Stimulated activated CD4-positive, alpha-beta T cell treated with anti-CD3 and anti-CD28 coated beads, Interleukin-4, amount 100 ng/mL, for 24 hours (primary cell): ENCODE measurements around the gene CAPN11.

Experiments used
- DNase-seq: peaks from one replicate; pipeline ENCODE4 v3.0.0-alpha.2; 2020

Gene CAPN11

DNA sequence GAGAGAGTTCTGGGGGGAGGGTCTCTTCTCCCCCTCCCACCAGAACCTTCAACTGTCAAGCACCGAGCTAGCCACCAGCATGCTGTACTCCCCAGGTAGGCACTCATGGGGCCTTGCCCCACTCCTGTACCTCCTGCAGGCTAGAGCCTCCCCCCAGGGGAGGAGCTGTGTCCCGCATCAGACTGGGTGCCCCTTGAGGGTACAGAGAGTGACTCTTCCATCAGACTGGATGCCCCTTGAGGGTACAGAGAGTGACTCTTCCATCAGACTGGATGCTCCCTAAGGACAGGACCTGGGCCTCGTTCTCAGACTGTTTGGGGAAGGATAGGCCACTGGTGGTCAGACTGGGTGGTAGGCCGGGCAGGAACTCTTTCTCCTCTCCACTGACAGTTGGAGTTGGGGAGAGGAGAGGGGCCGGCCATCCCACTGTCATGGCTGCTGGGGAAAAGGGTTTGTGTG lies at the start of gene CAPN11:
Gene CAPN11 (plus strand): TSS at position 51 of the 459 bp plus-strand sequence. CDS start 29 bp downstream, at position 80.
- no peak for DNase-seq

DNA sequence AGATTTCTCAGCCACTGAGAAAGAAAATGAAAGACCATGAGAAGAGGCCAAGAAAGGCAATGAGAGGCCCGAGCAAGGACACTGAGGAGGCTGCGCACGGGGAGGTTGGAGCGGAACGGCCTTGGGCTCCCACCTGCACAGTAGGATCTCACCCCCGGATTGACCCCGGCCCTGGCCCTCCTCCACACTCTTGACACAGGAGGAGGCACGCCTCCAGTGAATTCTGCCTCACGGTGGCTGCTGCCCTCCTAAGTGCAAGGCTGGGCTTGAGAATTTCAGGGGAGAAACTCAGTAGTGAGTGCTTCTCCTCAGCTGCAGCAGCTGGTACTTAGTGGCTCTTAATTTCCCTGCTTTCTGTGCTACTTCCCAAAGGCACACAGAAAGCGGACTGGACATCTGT lies 49.4 kb upstream of the CAPN11 start:
- DNase-seq, result no peak

DNA sequence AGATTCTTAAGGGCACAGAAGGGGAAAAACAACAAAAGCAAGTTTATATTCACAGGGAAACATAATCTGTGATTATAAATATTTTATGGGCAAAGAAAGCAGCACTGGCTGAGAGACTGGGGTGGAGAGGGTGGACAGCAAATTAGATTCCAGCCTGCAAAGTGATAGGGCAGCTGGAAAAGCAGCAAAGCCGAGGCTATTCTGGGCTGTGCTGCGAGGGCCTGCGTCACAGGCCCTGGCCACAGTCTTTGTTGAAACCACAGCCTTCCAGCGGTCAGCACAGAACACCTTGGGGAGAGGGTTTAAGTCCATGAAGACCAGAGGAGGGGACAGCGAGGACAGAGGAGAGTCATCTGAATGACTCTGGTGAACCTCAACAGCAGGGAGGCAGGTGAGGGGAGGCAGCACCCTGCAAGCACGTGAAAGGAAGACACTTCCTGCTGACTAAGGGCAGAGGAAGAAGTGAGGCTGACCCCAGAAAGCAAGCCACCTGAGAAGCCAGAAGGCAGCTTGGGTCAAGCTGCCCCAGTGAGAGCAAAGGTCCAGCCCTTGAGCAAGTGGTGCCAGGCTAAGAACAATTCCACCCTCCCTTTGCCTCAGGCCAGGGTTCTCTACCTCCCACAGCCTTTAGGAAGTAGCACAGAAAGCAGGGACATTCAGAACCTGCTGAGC lies 48.5 kb upstream of the CAPN11 start:
- DNase-seq, result no peak

DNA sequence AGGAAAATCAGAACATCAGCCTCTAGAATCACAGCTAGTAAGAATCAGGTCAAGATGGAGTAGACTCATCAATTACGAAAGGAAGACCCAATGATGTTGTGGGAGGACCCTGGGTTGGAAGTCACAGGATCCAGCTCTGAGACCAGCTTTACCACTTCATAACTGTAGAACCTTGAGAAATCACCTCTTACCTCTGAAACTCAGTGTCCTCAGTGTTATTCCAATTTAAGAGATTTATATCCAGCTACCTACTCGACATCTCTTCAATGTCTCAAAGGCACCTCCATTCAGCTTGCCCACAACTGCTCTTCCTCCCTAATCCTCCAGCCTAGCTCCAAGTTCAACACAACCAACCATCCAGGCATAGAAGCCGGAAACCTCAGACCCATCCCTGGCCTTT lies 47.7 kb upstream of the CAPN11 start:
- no peak for DNase-seq

DNA sequence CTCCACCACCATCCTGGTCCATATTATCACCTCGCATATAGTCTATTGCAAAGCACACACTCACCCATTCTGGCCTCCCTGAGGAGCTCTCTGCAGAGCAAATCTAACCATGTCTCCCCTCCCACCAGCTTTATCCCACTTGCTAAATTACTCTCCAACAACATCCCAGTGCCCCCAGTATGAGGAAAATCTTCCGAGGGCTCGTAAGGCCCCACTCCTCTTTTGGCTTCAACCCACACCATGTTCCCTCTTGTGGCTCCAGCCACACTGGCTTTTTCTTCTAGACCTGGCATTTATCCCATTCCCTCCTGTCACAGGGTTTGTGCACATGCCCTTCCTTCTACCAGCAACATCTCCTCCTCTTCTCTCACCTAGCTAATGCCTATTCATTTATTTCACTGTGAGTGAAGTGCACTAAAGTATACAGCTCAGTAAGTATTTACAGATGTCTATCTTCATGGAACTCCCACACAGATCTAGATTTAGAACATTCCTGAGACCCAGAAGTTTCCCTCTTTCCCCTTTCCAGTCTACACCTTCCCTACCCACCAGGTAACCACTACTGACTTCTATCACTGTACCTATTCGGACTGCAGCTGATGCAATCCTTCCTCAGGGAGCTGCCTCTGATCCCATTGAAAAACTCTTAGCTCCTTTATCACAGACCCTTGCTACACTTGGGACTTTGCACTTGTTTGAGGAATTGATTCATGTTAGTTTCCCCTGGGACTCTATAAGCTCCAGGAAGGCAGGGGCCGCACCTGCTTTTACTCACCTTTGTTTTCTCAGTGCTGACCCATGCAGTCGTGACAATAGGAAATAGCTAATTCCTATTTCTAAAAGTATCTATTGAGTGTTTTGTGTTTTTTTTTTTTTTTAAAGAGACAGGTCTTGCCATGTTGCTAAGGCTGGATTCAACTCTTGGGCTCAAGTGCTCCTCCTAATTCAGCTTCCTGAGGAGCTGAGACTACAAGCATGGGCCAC lies 46.9 kb upstream of the CAPN11 start:
- DNase-seq, result no peak

DNA sequence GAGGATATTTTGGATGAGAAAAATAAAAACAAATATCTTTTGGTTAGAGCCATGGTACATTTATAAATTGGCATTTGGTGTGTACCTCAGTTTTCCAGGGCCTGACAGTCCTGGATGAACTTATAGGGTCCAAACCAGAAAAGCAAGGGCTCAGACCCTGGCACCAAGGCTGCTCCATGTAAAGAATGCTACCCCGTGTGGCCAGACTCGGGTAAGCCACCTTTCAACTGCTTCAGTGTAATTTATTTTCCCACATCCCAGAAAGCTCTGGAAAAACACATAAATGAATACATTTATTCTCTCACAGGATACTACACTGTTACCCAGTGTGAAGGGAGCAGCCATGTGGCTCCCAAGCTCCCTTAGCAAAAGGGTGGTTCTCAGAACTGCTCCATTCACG lies 45.2 kb upstream of the CAPN11 start:
- no peak for DNase-seq

DNA sequence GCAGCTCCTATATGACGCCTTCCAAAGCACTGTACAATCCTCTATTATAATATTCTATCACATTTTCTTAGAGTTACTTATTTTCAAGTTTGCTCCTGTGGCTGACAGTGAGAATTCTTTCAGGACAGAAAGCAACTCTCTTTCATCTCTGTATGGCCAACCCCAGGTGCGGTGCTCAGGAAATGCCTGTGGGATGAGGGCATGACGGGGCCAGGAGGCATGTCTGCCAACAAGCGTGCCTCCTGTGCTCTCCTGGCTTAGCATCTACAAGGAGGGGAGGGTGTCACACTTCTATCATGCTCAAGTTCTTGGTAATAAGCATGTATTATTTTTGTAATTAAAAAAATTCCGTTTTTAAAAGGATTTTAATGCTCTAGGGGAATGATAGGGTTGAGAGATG lies 42.8 kb upstream of the CAPN11 start:
- DNase-seq, result no peak

DNA sequence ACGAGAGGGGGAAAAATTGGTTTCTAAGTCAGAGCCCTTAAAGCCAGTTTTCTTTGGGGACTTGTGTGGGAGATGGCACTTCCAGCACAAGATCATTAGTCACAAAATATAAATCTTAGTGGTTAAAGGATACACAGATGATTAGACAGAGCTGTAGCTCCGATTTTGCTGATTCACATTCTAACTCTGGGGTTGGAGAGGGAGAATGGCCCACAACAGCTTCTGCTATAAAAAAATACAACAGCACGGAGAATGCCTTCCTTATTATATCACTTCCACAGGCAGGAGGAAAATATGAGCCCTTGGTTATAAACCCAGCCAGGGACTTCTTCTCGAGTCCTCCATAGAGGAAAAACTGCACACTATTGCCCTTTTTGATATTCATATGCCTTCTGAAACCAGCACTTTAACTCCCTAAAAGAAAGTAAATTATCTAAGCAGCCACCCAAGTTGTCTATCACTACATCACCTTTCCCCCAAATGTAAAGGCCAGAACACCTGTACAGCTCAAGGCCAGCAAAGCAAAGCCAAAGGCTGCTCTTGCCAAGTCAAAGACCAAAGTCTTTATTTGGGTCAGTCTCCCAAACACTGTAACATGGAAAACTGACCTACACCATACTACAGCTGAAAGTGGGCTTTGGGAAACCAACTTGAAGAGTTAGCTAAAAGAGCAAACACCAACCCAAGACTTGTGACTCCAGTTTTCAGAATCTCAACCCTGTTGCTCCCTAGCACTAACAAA lies 41.8 kb upstream of the CAPN11 start:
- no peak for DNase-seq

DNA sequence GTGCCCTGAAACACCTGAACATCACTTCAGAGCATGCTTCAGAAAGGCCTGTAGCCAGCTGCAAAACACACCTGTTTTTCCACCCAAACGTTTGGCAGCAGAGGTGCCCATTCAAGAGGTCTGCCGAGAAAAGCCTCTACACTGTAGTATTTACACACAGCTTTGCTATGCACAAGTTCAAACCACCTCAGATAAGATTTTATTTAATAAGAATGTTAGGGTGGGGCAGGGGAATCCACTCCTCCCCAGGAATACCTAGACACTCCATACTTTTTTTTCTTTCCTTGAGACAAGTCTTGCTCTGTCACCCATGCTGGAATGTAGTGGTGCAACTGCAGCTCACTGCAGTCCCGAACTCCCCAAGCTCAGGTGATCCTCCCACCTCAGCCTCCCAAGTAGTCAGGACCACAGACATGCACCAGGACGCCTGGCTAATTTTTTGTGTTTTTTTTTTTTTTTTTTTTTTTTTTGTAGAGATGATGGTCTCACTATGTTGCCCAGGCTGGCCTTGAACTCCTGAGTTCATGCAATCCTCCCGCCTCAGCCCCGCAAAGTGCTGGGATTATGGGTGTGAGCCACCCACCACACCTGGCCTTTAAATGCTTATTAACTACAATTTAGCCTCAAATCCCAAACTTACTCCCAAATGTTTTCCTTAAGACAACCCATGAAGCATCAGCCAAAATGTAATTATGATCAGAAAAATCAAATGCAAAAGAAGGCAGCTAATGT lies 41.1 kb upstream of the CAPN11 start:
- DNase-seq, result no peak

DNA sequence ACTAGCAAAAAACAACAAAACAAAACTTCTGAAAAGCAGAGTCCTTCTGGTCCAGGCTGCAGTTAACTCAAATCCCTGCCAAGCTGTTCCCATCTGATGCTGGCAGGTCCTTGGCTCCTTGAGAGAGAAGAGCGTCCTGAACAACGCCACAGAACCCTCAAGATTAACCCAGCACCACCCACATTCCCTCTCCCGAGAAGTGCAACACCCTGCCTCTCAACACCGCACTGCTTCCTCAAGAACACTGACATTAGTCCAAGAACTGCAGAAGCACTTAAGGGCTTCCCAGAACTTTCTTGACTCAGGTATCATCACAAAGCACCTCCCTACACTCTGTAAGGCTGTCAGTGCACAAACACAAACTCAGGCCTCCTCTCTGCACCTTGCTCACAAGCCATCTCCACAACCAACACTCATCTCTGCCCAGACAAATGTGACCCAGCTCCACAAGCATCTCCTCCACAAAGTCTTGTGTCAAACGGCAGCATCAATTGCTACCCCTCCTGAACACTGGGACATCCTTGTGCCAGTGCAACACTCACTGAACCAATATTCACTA lies 38.8 kb upstream of the CAPN11 start:
- DNase-seq, result no peak

DNA sequence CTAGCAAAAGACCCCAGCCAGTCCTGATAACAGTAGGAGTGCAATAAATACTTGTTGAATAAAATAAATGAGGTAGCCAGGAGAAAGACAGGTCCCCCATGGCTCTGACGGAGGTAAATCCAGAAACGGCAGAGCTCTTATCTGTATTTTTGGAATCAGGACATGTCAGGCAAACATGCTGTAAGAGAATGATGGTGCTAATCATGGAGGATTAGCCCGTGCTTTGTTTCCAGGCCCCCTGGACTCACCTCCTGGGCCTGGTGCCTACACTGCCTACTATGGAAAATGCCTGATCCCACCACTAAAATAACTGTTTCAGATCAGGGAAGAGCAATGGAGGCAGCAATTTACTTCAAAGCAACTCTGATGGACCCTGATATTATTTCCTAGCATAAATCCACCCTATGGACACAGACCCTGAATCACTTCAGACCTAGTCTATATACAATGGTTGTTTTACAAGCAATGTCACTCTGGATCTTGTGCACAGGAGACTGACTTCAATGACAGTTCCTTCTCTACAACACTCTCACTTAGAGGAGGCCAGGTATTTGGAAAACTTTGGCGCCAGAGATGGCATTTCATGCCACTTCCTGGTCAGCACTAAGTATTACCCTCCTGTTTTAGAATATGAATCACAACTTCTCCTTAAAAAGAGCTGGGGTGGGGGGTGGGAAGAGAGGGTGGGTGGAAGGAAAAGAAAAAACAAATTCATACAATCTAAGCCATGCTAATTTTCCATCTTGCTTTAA lies 37.8 kb upstream of the CAPN11 start:
- DNase-seq, result no peak

DNA sequence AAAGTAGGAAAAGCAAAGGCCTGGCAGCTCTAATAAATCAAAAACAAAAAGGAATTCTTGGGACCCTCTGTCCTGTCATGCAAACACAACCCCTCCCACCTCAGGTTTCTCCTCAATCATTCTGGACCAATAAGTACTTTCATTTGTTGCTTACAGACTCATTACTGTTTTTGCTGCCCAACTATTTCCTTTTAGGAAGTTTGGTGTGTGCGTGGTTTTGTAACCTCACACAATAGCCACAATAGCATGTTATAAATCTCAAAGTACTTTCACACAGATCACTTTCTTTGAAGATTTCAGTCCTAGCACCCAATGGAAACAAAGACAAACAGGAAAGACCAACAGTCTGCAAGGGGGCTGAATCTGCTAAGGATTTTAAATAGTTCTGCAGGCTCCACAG lies 35.8 kb upstream of the CAPN11 start:
- DNase-seq, result no peak

DNA sequence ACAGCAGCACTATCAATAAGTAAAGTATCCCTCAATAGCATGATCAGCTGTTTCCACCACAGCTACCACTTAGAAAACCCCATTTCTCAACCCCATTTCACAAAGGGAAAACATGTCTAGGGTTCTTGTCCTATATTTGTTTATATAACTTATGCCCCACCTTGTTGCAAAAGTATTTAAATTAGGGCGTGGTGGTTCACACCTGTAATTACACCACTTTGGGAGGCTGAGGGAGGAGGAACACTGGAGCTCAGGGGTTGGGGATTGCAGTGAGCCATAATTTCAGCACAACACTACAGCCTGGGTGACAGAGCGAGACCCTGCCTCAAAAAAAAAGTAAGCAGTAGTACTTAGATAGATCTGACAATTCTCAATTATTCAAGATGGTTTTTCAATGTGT lies 35.1 kb upstream of the CAPN11 start:
- DNase-seq, result no peak

DNA sequence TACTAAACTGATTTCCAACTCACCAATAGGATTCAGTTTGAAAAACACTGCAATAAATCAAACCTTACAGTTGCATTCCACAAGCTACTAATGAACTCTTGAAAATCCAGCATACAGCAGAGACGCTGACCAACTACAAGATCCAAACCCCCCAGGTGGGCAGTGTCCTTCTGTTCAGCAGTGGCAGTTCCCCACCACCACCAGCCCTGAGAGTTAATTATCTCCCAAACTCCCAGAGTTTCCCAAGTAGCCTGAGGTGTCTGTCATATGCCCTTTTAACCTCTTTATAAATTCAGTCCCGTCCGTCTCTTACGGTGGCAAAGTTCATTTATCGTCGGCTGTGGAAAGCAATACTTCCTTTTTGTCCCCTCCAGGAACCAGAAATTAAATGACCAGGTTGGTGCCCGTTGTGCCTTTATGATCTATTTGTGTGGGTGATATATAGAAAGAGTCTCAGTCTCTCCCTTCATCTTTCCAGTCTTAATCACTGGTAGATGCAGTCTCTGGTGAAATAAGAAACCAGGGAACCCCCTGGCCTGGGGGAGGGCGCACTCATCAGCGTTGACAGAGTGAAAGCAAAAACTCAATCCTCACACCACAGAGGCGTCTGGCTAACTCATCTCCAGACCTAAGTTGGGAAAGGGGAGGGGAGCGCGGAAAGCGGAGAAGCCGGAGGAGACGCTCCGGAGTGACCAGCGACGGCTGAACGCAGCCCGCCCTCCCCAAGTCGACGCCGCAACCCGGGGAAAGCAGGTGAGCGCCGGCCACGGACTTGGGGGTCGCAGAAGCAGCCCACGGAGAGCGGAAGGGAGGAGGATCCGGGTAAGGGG lies 32.1 kb upstream of the CAPN11 start:
- DNase-seq, result peak; percentile 91

DNA sequence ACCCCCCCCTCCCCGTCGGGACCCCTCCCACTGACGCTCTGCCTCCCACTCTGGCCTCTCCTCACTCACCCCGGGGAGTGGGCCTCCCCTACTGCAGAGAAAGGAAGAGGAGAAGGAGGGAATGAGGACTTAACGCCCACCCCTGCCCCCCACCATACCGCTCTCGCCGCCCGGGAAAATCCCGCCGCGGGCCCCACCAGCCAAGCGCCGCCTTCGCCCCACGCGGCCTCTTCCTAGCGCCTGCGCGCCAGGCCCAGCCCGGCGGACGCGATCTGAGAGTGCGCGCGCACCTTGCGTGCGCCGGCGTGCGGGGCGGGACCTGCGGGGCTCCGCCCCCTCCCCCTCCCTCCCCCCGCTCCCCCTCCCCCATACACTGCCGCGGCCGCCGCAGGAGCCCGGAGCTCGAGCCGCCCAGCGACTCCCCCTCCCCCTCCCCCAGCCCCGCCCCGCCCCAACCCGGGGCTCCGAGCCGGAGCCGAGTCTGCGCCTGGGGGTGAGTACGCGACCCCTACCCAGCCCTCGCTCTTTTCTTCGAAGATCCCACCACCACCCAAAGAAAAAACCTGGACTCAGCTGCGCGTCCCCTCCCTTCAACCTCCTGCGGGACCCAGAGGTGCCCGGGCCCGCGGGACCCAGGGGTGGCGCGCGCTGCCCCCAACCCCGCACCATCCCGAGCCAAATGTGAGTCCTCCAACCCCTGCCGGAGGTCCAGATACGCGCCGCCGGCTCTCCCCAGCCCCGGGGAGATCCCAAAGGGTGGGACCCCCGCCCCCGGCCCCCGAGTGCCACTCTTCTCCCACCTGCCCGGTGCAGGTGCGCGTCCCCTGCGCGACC lies 31.2 kb upstream of the CAPN11 start, which contains the start of the genes MRPL14 and TMEM63B:
Gene MRPL14 (minus strand): TSS at position 267 of the 834 bp plus-strand sequence. CDS start 10,841 bp downstream, outside the sequence.
Gene TMEM63B (plus strand): TSS at position 369 of the 834 bp plus-strand sequence. CDS start 7,031 bp downstream, outside the sequence.
- peak; percentile 90 for DNase-seq

DNA sequence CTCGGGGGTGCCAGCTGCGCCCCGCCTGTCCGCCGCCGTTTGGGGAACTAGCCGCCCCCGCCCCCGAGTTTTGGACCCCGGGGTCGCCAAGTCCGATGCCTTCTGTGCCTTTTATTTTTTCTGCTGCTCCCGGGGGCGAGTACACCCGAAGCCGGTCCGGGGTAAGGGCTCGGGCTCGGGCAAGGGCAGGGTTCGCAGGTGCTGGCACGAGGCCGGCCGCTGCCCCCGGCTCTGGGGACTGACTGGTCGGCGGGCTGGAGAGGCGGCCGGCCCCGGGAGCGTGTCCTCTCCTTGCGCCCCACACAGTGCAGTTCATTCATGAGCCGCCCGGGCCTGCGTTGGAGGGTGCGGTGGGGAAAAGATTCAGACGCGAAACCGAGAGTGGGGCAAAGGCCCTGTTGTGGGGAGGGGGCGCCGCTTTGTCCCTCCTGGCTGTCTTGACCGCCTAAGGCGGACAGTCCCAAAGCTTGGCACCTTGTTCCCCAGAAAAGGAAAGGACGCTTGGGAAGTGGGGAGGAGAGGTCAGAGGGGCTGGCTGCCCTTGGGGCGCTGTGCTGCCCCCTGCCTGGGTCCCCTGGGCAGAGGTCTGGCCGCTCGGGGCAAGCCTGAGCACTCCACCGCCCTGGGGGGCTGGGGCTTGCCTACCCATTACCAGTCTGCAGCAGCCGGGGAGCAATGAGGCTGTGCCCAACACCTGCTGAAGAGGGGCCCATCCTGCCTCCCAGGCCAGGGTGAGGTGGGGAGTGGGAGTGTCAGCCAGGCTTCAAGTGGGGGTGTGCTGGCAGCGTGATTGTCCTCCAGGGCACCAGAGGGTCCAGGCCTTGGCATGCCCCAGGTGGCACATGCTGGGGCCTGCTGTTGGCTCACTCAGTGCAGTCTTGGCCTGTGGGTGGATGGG lies 30.4 kb upstream of the CAPN11 start:
- peak; percentile 31 for DNase-seq

DNA sequence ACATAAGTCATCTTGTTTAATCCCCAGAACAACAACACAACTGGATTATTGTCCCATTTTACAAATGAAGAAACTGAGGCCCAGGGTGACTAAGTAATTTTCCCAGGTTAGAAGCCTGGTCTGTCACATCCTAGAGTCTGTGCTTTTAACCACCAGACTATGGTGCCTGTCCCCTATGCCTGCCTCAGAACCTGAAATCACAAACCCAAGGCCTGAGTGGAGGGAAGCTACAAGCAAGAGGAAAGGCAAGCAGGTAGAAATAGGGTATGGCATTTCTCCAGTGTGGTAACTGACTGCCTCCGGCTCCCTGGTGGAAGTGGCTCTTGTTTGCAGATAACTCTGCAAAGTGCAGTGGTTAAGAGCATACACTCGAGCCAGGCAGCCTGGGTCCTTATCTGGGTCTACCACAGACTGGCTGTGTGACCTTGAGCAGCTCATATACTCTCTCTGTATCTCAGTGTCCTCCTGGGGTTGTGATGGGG lies 28.7 kb upstream of the CAPN11 start:
- DNase-seq, result no peak

DNA sequence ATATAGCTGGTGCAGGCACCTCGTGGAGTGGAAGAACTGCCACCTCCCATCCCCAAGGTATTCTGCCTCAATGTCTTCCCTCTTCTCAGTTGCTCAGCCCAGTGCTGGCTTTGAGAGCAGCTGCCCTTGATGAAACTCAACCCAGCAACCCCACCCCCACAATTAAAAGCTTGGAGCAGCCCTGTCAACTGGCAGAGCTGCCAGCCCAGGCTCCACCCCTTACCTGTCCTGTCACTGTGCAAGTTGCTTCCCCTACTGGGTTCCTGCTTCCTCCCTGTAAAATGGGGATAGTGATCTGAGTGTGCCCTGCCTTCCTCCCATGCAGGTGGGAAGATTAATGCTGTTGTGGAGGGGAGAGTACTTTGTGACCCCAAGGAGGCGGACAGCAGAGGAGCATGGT lies 26.7 kb upstream of the CAPN11 start:
- no peak for DNase-seq
